ENCODE data around the gene TWF2.

DNA sequence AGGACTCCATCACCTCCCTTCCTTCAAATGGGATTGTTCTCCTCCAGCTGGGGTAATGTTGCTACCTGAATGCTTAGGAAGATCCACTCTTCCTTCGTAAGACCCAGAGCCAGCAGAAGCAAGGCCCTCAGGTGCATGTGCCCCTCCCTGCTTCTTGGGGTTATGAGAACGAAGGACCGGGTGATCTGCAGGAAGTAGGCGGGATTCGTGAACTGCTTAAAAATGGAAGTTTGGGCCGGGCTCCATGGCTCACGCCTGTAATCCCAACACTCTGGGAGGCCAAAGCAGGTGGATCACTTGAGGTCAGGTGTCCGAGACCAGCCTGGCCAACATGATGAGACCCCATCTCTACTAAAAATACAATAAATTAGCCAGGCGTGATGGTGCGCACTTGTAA lies 21.6 kb downstream of the TWF2 start:
- TF ChIP-seq, protein P1, sequence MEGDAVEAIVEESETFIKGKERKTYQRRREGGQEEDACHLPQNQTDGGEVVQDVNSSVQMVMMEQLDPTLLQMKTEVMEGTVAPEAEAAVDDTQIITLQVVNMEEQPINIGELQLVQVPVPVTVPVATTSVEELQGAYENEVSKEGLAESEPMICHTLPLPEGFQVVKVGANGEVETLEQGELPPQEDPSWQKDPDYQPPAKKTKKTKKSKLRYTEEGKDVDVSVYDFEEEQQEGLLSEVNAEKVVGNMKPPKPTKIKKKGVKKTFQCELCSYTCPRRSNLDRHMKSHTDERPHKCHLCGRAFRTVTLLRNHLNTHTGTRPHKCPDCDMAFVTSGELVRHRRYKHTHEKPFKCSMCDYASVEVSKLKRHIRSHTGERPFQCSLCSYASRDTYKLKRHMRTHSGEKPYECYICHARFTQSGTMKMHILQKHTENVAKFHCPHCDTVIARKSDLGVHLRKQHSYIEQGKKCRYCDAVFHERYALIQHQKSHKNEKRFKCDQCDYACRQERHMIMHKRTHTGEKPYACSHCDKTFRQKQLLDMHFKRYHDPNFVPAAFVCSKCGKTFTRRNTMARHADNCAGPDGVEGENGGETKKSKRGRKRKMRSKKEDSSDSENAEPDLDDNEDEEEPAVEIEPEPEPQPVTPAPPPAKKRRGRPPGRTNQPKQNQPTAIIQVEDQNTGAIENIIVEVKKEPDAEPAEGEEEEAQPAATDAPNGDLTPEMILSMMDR (IDR thresholded peaks at IDR 0.05): no peak
- TF ChIP-seq POLR2A (IDR thresholded peaks at IDR 0.05; ENCODE audit: low read length) (no peak), KDM1A (IDR thresholded peaks at IDR 0.05; ENCODE audit: low read depth) (no peak), POLR2AphosphoS2 (conservative IDR thresholded peaks at IDR 0.05; ENCODE audit: low read length) (no peak), MAZ (IDR thresholded peaks at IDR 0.05; ENCODE audit: borderline replicate concordance, low read depth, low read length) (no peak), CBX8 (IDR thresholded peaks at IDR 0.05) (no peak), RFX5 (IDR thresholded peaks at IDR 0.05) (no peak)
- TF ChIP-seq, protein P2, sequence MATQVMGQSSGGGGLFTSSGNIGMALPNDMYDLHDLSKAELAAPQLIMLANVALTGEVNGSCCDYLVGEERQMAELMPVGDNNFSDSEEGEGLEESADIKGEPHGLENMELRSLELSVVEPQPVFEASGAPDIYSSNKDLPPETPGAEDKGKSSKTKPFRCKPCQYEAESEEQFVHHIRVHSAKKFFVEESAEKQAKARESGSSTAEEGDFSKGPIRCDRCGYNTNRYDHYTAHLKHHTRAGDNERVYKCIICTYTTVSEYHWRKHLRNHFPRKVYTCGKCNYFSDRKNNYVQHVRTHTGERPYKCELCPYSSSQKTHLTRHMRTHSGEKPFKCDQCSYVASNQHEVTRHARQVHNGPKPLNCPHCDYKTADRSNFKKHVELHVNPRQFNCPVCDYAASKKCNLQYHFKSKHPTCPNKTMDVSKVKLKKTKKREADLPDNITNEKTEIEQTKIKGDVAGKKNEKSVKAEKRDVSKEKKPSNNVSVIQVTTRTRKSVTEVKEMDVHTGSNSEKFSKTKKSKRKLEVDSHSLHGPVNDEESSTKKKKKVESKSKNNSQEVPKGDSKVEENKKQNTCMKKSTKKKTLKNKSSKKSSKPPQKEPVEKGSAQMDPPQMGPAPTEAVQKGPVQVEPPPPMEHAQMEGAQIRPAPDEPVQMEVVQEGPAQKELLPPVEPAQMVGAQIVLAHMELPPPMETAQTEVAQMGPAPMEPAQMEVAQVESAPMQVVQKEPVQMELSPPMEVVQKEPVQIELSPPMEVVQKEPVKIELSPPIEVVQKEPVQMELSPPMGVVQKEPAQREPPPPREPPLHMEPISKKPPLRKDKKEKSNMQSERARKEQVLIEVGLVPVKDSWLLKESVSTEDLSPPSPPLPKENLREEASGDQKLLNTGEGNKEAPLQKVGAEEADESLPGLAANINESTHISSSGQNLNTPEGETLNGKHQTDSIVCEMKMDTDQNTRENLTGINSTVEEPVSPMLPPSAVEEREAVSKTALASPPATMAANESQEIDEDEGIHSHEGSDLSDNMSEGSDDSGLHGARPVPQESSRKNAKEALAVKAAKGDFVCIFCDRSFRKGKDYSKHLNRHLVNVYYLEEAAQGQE (IDR thresholded peaks at IDR 0.05): no peak

Measured in A549 (cell line).